Muscle layer of colon (tissue), 2 donors: ENCODE results near the gene KRTAP12-3.

ENCODE experiments used
- H3K27ac ChIP-seq: one replicate; pipeline ENCODE4 v1.7.0; 2013; ENCODE audit warnings: low read depth, mild to moderate bottlenecking, low read length, moderate library complexity
- H3K27me3 ChIP-seq, 2 donors: one replicate each; pipeline ENCODE4 v1.7.0; 2013; ENCODE audit warnings: low read length in 2 of 2, mild to moderate bottlenecking in 2 of 2; ENCODE audit not compliant: insufficient read depth in 2 of 2, control insufficient read depth in 1 of 2
- H3K36me3 ChIP-seq: one replicate; pipeline ENCODE4 v1.7.0; 2013; ENCODE audit warnings: mild to moderate bottlenecking, low read length; ENCODE audit not compliant: insufficient read depth
- H3K4me1 ChIP-seq: one replicate; pipeline ENCODE4 v1.7.0; 2013; ENCODE audit warnings: mild to moderate bottlenecking, low read length; ENCODE audit not compliant: insufficient read depth
- H3K4me3 ChIP-seq, 2 donors: one replicate each; pipeline ENCODE4 v1.7.0; 2013; ENCODE audit warnings: low read length in 2 of 2, low read depth in 1 of 2, mild to moderate bottlenecking in 1 of 2, moderate library complexity in 1 of 2
- H3K9ac ChIP-seq: one replicate; pipeline ENCODE4 v1.7.0; 2013; ENCODE audit warnings: low read length
- H3K9me3 ChIP-seq: one replicate; pipeline ENCODE4 v1.7.0; 2013; ENCODE audit warnings: mild to moderate bottlenecking, low read length
- donor health status: abdominal sarcoma.
- donor health status: Adenocarcinoma of cecum.

KRTAP12-3 gene

GRCh38 chr21:44702111-44702972 lies 44.6 kb downstream of the KRTAP12-3 start:
- Histone ChIP-seq H3K4me1 (no peaks in the 10 kb centered on the region), H3K9ac (no peak overlapping the region), H3K27ac (no peak overlapping the region), H3K36me3 (no peaks in the 10 kb centered on the region), H3K4me3 (no peak overlapping the region), H3K27me3 (peaks cover 5 to 76% of the 10 kb centered on the region in 2 donors), H3K9me3 (no peaks in the 10 kb centered on the region)

GRCh38 chr21:44702973-44703730 lies 45.4 kb downstream of the KRTAP12-3 start:
- Histone ChIP-seq H3K9me3 (no peaks in the 10 kb centered on the region), H3K27me3 (peaks cover 5 to 77% of the 10 kb centered on the region in 2 donors), H3K27ac (no peak overlapping the region), H3K36me3 (no peaks in the 10 kb centered on the region), H3K9ac (no peak overlapping the region), H3K4me1 (no peaks in the 10 kb centered on the region), H3K4me3 (no peak overlapping the region)

- Histone ChIP-seq H3K9me3 (no peaks in the 10 kb centered on the region), H3K27me3 (peaks cover 5 to 78% of the 10 kb centered on the region in 2 donors), H3K4me3 (no peak overlapping the region), H3K9ac (no peak overlapping the region), H3K36me3 (no peaks in the 10 kb centered on the region), H3K27ac (no peak overlapping the region), H3K4me1 (no peaks in the 10 kb centered on the region)
Measured at GRCh38 chr21:44703731-44704635, 46.3 kb downstream of the KRTAP12-3 start.

- H3K4me3 ChIP-seq, result no peak overlapping the region
Measured at GRCh38 chr21:44704636-44705001, 46.9 kb downstream of the KRTAP12-3 start.

GRCh38 chr21:44706026-44706705 lies 48.4 kb downstream of the KRTAP12-3 start:
- Histone ChIP-seq H3K9ac (no peak overlapping the region), H3K4me3 (no peak overlapping the region), H3K27ac (no peak overlapping the region), H3K4me1 (no peaks in the 10 kb centered on the region), H3K27me3 (peaks cover 4 to 76% of the 10 kb centered on the region in 2 donors), H3K9me3 (no peaks in the 10 kb centered on the region), H3K36me3 (no peaks in the 10 kb centered on the region)

More at GRCh38 chr21:44704636-44705001, 46.9 kb downstream of the KRTAP12-3 start:
- H3K27ac ChIP-seq, result no peak overlapping the region
- H3K4me1 ChIP-seq, result no peaks in the 10 kb centered on the region
- no peak overlapping the region for H3K9ac ChIP-seq
- no peaks in the 10 kb centered on the region for H3K9me3 ChIP-seq
- H3K36me3 ChIP-seq, result no peaks in the 10 kb centered on the region
- H3K27me3 ChIP-seq, result peaks cover 5 to 78% of the 10 kb centered on the region in 2 donors

- H3K4me1 ChIP-seq, result no peaks in the 10 kb centered on the region
- H3K9me3 ChIP-seq, result no peaks in the 10 kb centered on the region
- no peaks in the 10 kb centered on the region for H3K36me3 ChIP-seq
- H3K4me3 ChIP-seq, result no peak overlapping the region
- no peak overlapping the region for H3K9ac ChIP-seq
- no peak overlapping the region for H3K27ac ChIP-seq
- peaks cover 6 to 80% of the 10 kb centered on the region in 2 donors for H3K27me3 ChIP-seq
Measured at GRCh38 chr21:44706706-44707581, 49.2 kb downstream of the KRTAP12-3 start.
